Panc1 (cell line): ENCODE results near the gene GBX1. TPM values are rescaled to one million over a fixed set of nuclear protein-coding genes. Genes with fewer than 3 reads are reported as not detected.

Experiments
- ATAC-seq: fragments of 200-7000 bp; cut with Tn5 transposase; 2 replicates; pipeline ENCODE4 v1.9.1; 2020; ENCODE audit warnings: mild to moderate bottlenecking, moderate library complexity
- BruUV-seq: library from RNA; stranded (reverse); fragments of 400-500 nt; replicated peaks from 2 replicates; lab custom pipeline; 2021; lab: Mats Ljungman, UMichigan
- CTCF ChIA-PET: fragments of 300-600 bp; sonication (Branson Sonifier 250); formaldehyde crosslinking; loops from one replicate; lab custom pipeline; 2022; ENCODE audit warnings: antibody characterized with exemption; lab: Charles Lee
- POLR2A ChIA-PET: fragments of 300-600 bp; sonication (Branson Sonifier 250); formaldehyde crosslinking; loops from one replicate; lab custom pipeline; 2022; ENCODE audit warnings: antibody characterized with exemption; lab: Charles Lee
- DNase-seq: peaks from one replicate; pipeline ENCODE4 v3.0.0-alpha.2; 2010; ENCODE audit warnings: low read depth, low spot score
- H3K27ac ChIP-seq: 2 replicates; pipeline ENCODE4 v1.5.1; 2011; ENCODE audit warnings: mild to moderate bottlenecking, low read length, inconsistent platforms
- H3K27me3 ChIP-seq: fragments of 200-500 bp; sonication (Bioruptor generic); 2 replicates; pipeline ENCODE4 v1.6.0; 2014; ENCODE audit warnings: low read length, inconsistent platforms; ENCODE audit not compliant: control insufficient read depth, insufficient read depth
- H3K36me3 ChIP-seq: fragments of 200-500 bp; sonication (Bioruptor generic); 2 replicates; pipeline ENCODE4 v1.5.1; 2014; ENCODE audit warnings: inconsistent platforms, mild to moderate bottlenecking, low read length, moderate library complexity; ENCODE audit not compliant: control insufficient read depth, insufficient read depth
- H3K4me1 ChIP-seq: 2 replicates; pipeline ENCODE4 v1.5.1; 2011; ENCODE audit warnings: inconsistent platforms, mild to moderate bottlenecking, low read length, moderate library complexity; ENCODE audit not compliant: control insufficient read depth, insufficient read depth
- H3K4me3 ChIP-seq, 2 experiments: 2 replicates each; pipeline ENCODE4 v1.5.1; 2011 to 2012; ENCODE audit warnings: low read depth in 2 of 2, low read length in 2 of 2, mild to moderate bottlenecking in 2 of 2, inconsistent platforms in 1 of 2, moderate library complexity in 1 of 2
- H3K9me3 ChIP-seq: fragments of 200-500 bp; sonication (Bioruptor generic); 2 replicates; pipeline ENCODE4 v1.5.1; 2014; ENCODE audit warnings: low read depth, mild to moderate bottlenecking, inconsistent platforms, low read length, moderate library complexity; ENCODE audit not compliant: control insufficient read depth, insufficient read depth
- CTCF ChIP-seq: fragments of 450-650 bp; IDR thresholded peaks from 2 replicates; pipeline ENCODE4 v1.5.1; 2017; ENCODE audit warnings: mild to moderate bottlenecking
- POLR2AphosphoS5 ChIP-seq: IDR thresholded peaks from 2 replicates; pipeline ENCODE4 v1.6.1; 2012; ENCODE audit warnings: mild to moderate bottlenecking, low read depth, low read length, moderate library complexity
- REST ChIP-seq, 2 experiments: IDR thresholded peaks; 2 replicates each; pipeline ENCODE4 v1.6.1; 2011 to 2012; ENCODE audit warnings: low read depth in 2 of 2, control low read depth in 1 of 2, low read length in 1 of 2, mild to moderate bottlenecking in 1 of 2, moderate library complexity in 1 of 2; ENCODE audit not compliant: insufficient read depth in 1 of 2
- SIN3A ChIP-seq: IDR thresholded peaks from 2 replicates; pipeline ENCODE4 v1.6.1; 2012; ENCODE audit warnings: low read depth, mild to moderate bottlenecking, low read length, moderate library complexity, borderline replicate concordance; ENCODE audit not compliant: insufficient read depth
- TCF7L2 ChIP-seq: IDR thresholded peaks from 2 replicates; pipeline ENCODE4 v1.6.1; 2011; ENCODE audit warnings: mild to moderate bottlenecking, low read depth, low read length, inconsistent platforms
- in situ Hi-C: cut with HindIII; loops from 2 replicates; pipeline ENCODE4 v1.10.0; 2016; ENCODE audit warnings: low sequenced_read_pairs, low pct_unique_long_range_greater_than_20kb
- intact Hi-C: fragments of 100-400 bp; cut with micrococcal nuclease; formaldehyde crosslinking; loops from one replicate; pipeline ENCODE4 v1.10.0; 2022; ENCODE audit not compliant: unreplicated experiment
- total RNA-seq: library from RNA; stranded (reverse); gene quantifications from one replicate; pipeline ENCODE4 v1.2.1, GENCODE V29; 2021; ENCODE audit not compliant: unreplicated experiment

GBX1 gene
- total RNA-seq, 1 experiment from 2014 or later, result not detected

GRCh38 chr7:151150388-151150787, 17.1 kb downstream of the GBX1 start:
- no TSS peak for BruUV-seq
- CTCF ChIA-PET, result no interaction called here

More at GRCh38 chr7:151150388-151150787, 17.1 kb downstream of the GBX1 start:
- Histone ChIP-seq H3K27ac (no peak overlapping the region), H3K27me3 (peaks cover 18% of the 10 kb centered on the region; the same call in 1 of the 2 replicates), H3K4me3 (no peak overlapping the region), H3K36me3 (no peaks in the 10 kb centered on the region), H3K4me1 (no peaks in the 10 kb centered on the region), H3K9me3 (no peaks in the 10 kb centered on the region)
- in situ Hi-C loops (no loop called here), intact Hi-C loops (no loop called here)
- TF ChIP-seq SIN3A, result no peak
- no peak for TF ChIP-seq CTCF
- TF ChIP-seq TCF7L2, result no peak
- no peak for TF ChIP-seq REST (IDR thresholded peaks at IDR 0.05; ENCODE audit: insufficient read depth in 1 of 2, low read depth in 2 of 2, low read length in 1 of 2)
- TF ChIP-seq POLR2AphosphoS5, result no peak
- POLR2A ChIA-PET, result no interaction called here
- DNase-seq (no peak), ATAC-seq (no peak)
